CD4-positive, alpha-beta memory T cell (primary cell): ENCODE measurements around the gene C1orf94. TPM values are rescaled to one million over a fixed set of nuclear protein-coding genes. Genes with fewer than 3 reads are reported as not detected.

Source experiments
- CTCF ChIA-PET: fragments of 350-600 bp; sonication (Branson Sonifier 250); formaldehyde crosslinking; loops from one replicate; lab custom pipeline; 2021; ENCODE audit warnings: inconsistent platforms; ENCODE audit not compliant: partially characterized antibody; lab: Charles Lee
- POLR2A ChIA-PET: fragments of 350-600 bp; sonication (Branson Sonifier 250); formaldehyde crosslinking; loops from one replicate; lab custom pipeline; 2021; ENCODE audit not compliant: partially characterized antibody; lab: Charles Lee
- DNase-seq, 5 donors: peaks; one replicate each; pipeline versions ENCODE4 v3.0.0 to v3.0.0-alpha.2; 2020 to 2022; ENCODE audit warnings: mixed read lengths in 1 of 5
- H3K27ac ChIP-seq: one replicate; pipeline ENCODE4 v1.7.0; 2013; ENCODE audit warnings: low read depth, low read length
- H3K27me3 ChIP-seq: 2 replicates; pipeline ENCODE4 v1.7.0; 2013; ENCODE audit warnings: mild to moderate bottlenecking, low read length, moderate library complexity; ENCODE audit not compliant: insufficient read depth
- H3K36me3 ChIP-seq: 2 replicates; pipeline ENCODE4 v1.7.0; 2013; ENCODE audit warnings: mild to moderate bottlenecking, low read length, moderate library complexity; ENCODE audit not compliant: insufficient read depth
- H3K4me1 ChIP-seq: 2 replicates; pipeline ENCODE4 v1.7.0; 2013; ENCODE audit warnings: mild to moderate bottlenecking, low read length, moderate library complexity; ENCODE audit not compliant: insufficient read depth
- H3K4me3 ChIP-seq, 2 donors: one replicate each; pipeline ENCODE4 v1.7.0; 2013; ENCODE audit warnings: low read length in 2 of 2, mild to moderate bottlenecking in 1 of 2
- H3K9me3 ChIP-seq, 2 donors: one replicate each; pipeline ENCODE4 v1.7.0; 2013; ENCODE audit warnings: low read length in 2 of 2, control low read depth in 1 of 2; ENCODE audit not compliant: control insufficient read depth in 1 of 2
- H3K27ac Mint-ChIP-seq, 7 donors: one replicate each; pipeline ENCODE4 v1.8.0; 2020 to 2021; ENCODE audit warnings: mixed read lengths in 7 of 7, mild to moderate bottlenecking in 6 of 7, inconsistent platforms in 3 of 7, moderate library complexity in 3 of 7
- H3K27me3 Mint-ChIP-seq, 2 donors: one replicate each; pipeline ENCODE4 v1.8.0; 2020 to 2021; ENCODE audit warnings: mixed read lengths in 2 of 2
- H3K36me3 Mint-ChIP-seq, 2 donors: one replicate each; pipeline ENCODE4 v1.8.0; 2020 to 2021; ENCODE audit warnings: mixed read lengths in 2 of 2, inconsistent platforms in 1 of 2, mild to moderate bottlenecking in 1 of 2
- H3K4me1 Mint-ChIP-seq, 4 donors: one replicate each; pipeline ENCODE4 v1.8.0; 2020 to 2021; ENCODE audit warnings: mixed read lengths in 4 of 4, mild to moderate bottlenecking in 1 of 4
- H3K4me3 Mint-ChIP-seq, 8 donors: one replicate each; pipeline ENCODE4 v1.8.0; 2020 to 2021; ENCODE audit warnings: mixed read lengths in 8 of 8, mild to moderate bottlenecking in 7 of 8, moderate library complexity in 6 of 8, inconsistent platforms in 3 of 8
- H3K9me3 Mint-ChIP-seq, 8 donors: one replicate each; pipeline ENCODE4 v1.8.0; 2020 to 2021; ENCODE audit warnings: mixed read lengths in 8 of 8, mild to moderate bottlenecking in 5 of 8, inconsistent platforms in 3 of 8, moderate library complexity in 1 of 8
- intact Hi-C: fragments of 100-400 bp; cut with micrococcal nuclease; formaldehyde crosslinking; loops from one replicate; pipeline ENCODE4 v1.15.1; 2023
- polyA plus RNA-seq, 2 donors: library from polyadenylated mRNA; unstranded; fragments of 300-500 nt; fragmentation: Illumina TruSeq; gene quantifications; one replicate each; pipeline ENCODE4 v1.2.3, GENCODE V29; 2021
- total RNA-seq, 2 experiments: library from RNA; stranded (reverse); gene quantifications; one replicate each; pipeline ENCODE4 v1.2.3, GENCODE V29; 2021

Gene C1orf94, protein sequence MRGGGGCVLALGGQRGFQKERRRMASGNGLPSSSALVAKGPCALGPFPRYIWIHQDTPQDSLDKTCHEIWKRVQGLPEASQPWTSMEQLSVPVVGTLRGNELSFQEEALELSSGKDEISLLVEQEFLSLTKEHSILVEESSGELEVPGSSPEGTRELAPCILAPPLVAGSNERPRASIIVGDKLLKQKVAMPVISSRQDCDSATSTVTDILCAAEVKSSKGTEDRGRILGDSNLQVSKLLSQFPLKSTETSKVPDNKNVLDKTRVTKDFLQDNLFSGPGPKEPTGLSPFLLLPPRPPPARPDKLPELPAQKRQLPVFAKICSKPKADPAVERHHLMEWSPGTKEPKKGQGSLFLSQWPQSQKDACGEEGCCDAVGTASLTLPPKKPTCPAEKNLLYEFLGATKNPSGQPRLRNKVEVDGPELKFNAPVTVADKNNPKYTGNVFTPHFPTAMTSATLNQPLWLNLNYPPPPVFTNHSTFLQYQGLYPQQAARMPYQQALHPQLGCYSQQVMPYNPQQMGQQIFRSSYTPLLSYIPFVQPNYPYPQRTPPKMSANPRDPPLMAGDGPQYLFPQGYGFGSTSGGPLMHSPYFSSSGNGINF
- total RNA-seq = not detected
- polyA plus RNA-seq = not detected

DNA sequence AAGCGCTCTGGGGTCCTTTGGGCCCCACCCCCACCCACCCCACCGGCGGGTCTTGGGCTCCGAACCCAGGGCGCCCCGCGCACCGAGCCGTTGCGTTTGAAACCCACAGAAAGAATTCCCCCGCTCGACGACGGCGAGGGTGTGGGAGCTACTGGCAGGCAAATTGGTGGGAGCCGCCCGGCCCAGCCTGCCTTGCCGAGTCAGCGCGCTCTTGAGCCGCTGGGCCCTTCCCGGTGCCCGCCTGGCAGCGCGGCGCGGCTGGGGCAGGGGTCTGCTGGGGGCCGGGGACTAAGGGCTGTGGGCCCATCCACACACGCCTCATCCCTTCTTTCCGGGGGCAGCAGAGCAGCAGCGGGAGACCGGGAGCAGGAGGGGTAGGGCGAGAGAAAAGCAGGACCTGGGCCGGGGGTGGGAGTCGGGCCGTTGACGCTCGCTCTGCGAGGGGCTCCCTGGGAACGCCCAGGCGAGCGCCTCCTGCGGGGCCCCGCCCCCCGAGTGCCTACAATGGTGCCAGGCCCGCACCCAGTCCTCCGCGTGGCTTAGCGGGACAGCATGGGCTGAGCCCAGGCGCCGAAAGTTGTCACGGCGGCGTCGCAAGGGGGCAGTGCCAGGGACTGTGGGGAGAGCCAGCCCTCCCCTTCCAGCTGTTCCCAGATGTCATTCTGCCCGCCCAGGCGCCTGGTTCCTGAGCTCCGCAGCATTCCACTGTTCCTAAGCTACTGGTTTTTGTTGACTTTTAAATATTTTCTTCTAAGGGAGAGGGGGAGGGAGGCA is at the start of gene C1orf94:
C1orf94 (plus strand) TSS at position 78 of the 774 bp plus-strand sequence. CDS start 883 bp downstream, outside the sequence.
- Histone ChIP-seq H3K36me3 (no peaks in the 10 kb centered on the region), H3K4me1 (no peaks in the 10 kb centered on the region), H3K27me3 (no peaks in the 10 kb centered on the region), H3K4me3 (no peak within 1 kb of the TSS), H3K27ac (no peak within 1 kb of the TSS), H3K9me3 (no peaks in the 10 kb centered on the region)
- ChIA-PET POLR2A (no interaction called here), CTCF (no interaction called here)
- Mint-ChIP-seq H3K27me3 (peaks cover 25 to 27% of the 10 kb centered on the region in 2 donors), H3K4me1 (peaks cover 0 to 1% (median 0%) of the 10 kb centered on the region in 4 donors), H3K36me3 (no peaks in the 10 kb centered on the region), H3K9me3 (peaks cover 0 to 3% (median 0%) of the 10 kb centered on the region in 8 donors), H3K4me3 (no peak within 1 kb of the TSS), H3K27ac (no peak within 1 kb of the TSS)
- intact Hi-C loops = no loop called here
- DNase-seq = no peak

DNA sequence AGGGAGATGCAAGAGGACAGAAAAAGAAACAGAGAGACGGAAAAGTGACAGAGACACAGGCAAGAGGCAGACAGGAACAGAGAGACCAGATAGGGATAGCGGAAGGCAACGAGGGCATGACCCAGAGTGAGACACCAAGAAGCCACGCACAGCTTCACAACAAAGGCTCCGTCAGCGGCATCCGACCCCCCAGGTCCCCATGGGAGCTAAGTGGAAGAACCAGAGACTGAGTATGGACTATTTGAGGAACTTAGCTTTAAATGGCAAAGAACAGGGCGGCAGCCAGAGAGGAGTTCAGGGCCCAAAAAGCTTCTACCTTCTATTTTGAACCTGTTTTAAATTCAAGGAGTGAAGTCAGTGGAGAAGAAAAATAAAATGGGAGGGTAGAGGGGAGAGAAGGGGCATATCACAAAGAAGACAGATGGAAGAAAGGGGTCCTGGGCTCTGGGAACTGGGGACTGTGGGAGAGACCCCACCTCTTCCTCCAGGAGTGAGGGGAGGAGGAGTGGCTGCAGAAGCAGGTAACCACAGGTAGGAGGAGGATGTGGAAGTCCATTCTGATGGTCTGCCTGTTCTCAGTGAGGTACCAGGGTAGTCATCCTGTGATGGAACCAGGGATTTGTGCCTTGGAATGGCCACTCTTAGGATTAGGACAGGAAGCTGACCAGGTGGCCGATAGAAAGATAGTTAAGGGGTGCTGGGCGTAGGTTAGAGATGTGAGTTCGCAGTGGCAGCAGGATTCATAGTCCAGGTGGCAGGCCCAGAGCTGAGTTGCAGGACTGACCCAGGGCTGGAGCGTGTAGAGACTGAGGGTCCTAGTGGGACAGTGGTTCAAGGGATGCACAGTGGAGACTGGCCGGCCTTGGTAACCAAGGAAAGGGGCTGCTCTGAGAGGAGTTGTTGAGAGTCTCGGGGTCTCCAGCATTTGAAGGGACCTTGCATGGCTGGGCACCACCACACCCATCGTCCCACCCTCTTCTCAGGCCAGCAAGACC is 49.4 kb upstream of the C1orf94 start:
- Mint-ChIP-seq H3K9me3 (peaks cover 0 to 2% (median 0%) of the 10 kb centered on the region in 8 donors), H3K27me3 (peaks cover 9 to 17% of the 10 kb centered on the region in 2 donors), H3K4me3 (no peak overlapping the region), H3K4me1 (no peaks in the 10 kb centered on the region), H3K27ac (no peak overlapping the region), H3K36me3 (no peaks in the 10 kb centered on the region)
- ChIA-PET CTCF (no interaction called here), POLR2A (no interaction called here)
- Histone ChIP-seq H3K27me3 (no peaks in the 10 kb centered on the region), H3K4me1 (no peaks in the 10 kb centered on the region), H3K4me3 (no peak overlapping the region), H3K27ac (no peak overlapping the region), H3K9me3 (no peaks in the 10 kb centered on the region), H3K36me3 (no peaks in the 10 kb centered on the region)
- intact Hi-C loops = no loop called here
- DNase-seq = no peak

DNA sequence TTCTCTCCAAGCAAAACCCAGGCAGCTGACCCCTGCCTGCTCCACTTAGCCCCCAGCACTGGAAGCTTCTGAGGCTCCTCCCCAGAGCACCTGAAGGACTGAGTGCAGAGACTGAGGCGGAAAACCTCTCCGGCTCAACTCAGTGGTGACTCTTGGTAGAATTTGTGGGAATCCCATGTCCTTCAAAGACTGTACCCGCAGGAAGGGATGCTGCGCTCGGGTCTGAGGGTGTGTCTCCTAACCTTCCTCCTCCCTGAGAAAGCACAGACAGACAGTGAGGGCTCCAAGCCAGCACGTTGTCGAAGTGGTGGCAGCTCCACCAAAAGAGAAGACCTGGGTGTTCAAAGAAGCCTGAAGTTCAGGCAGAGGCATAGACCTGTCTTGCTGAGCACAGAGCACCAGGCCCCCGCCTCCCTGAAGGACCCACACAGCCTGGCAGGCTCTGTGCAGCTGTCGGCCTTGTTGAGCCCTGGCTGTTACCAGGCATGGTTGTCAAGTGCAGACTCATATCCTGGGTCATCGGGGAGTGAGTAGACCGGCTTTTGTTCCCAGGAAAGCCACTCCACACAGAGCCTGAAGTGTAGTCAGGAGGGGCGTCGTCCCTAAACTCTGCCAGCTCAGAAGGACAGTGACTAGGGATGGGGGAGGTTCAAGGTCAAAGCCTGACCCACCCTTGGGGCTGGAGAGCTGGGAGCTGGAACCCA is 48.4 kb upstream of the C1orf94 start:
- Mint-ChIP-seq H3K4me1 (no peaks in the 10 kb centered on the region), H3K27ac (no peak overlapping the region), H3K27me3 (peaks cover 9 to 13% of the 10 kb centered on the region in 2 donors), H3K4me3 (no peak overlapping the region), H3K9me3 (peaks cover 0 to 2% (median 0%) of the 10 kb centered on the region in 8 donors), H3K36me3 (no peaks in the 10 kb centered on the region)
- intact Hi-C loops = no loop called here
- no peaks in the 10 kb centered on the region for H3K36me3 ChIP-seq
- H3K4me3 ChIP-seq = no peak overlapping the region
- no peaks in the 10 kb centered on the region for H3K9me3 ChIP-seq
- no peaks in the 10 kb centered on the region for H3K27me3 ChIP-seq
- no peak overlapping the region for H3K27ac ChIP-seq
- no peaks in the 10 kb centered on the region for H3K4me1 ChIP-seq
- no peak for DNase-seq
- ChIA-PET POLR2A (no interaction called here), CTCF (no interaction called here)

DNA sequence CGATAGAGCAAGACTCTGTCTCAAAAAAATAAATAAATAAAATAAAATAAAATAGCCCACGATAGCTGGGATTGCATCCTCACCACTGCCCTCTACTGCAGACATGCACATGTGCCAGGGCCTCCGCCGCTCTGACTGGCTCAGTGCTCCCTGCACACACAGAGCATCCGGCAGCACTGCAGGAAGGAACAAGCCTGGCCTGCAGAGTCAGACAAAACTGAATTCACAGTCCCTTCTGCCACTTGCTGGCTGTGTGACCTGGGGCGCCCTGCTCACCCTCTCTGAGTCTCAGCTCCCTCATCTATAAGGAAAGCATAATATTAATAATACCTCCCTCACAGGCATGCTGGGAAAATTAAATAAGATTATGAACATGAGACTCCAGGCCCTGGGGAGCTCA is 47.1 kb upstream of the C1orf94 start:
- DNase-seq = no peak
- no peak overlapping the region for H3K27ac Mint-ChIP-seq

DNA sequence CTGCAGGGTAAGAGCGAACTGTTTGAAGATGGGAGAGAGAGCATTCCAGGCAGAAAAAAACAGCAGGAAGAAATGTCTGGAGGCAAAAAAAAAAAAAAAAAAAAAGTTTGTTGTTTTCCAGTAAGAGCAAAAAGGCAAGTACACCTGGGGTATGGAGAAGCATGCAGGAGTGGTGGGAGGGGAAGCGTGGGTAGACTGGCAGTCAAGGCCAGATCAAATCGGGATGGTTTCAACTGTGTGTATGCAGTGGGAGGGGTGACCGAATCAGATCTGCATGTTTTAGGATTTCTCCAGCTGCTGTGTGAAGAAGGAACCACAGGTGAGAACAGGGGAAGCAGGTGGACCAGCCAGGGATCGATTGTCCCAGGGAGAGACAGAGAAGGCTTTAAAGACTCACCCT is 46.4 kb upstream of the C1orf94 start:
- H3K9me3 ChIP-seq = no peaks in the 10 kb centered on the region
- Mint-ChIP-seq H3K36me3 (no peaks in the 10 kb centered on the region), H3K4me1 (no peaks in the 10 kb centered on the region), H3K27ac (no peak overlapping the region), H3K9me3 (peaks cover 0 to 2% (median 0%) of the 10 kb centered on the region in 8 donors), H3K4me3 (no peak overlapping the region), H3K27me3 (peaks cover 6 to 7% of the 10 kb centered on the region in 2 donors)
- POLR2A ChIA-PET = no interaction called here
- H3K36me3 ChIP-seq = no peaks in the 10 kb centered on the region
- H3K4me3 ChIP-seq = no peak overlapping the region
- no peaks in the 10 kb centered on the region for H3K4me1 ChIP-seq
- DNase-seq = no peak
- CTCF ChIA-PET = no interaction called here
- no peaks in the 10 kb centered on the region for H3K27me3 ChIP-seq
- intact Hi-C loops = no loop called here
- H3K27ac ChIP-seq = no peak overlapping the region

More for the DNA sequence above, 47.1 kb upstream of the C1orf94 start:
- Histone ChIP-seq H3K4me3 (no peak overlapping the region), H3K4me1 (no peaks in the 10 kb centered on the region), H3K27ac (no peak overlapping the region), H3K36me3 (no peaks in the 10 kb centered on the region), H3K27me3 (no peaks in the 10 kb centered on the region), H3K9me3 (no peaks in the 10 kb centered on the region)
- Mint-ChIP-seq H3K36me3 (no peaks in the 10 kb centered on the region), H3K4me3 (no peak overlapping the region), H3K4me1 (no peaks in the 10 kb centered on the region), H3K27me3 (peaks cover 9 to 10% of the 10 kb centered on the region in 2 donors), H3K9me3 (peaks cover 0 to 2% (median 0%) of the 10 kb centered on the region in 8 donors)
- POLR2A ChIA-PET = no interaction called here
- CTCF ChIA-PET = no interaction called here
- intact Hi-C loops = no loop called here

DNA sequence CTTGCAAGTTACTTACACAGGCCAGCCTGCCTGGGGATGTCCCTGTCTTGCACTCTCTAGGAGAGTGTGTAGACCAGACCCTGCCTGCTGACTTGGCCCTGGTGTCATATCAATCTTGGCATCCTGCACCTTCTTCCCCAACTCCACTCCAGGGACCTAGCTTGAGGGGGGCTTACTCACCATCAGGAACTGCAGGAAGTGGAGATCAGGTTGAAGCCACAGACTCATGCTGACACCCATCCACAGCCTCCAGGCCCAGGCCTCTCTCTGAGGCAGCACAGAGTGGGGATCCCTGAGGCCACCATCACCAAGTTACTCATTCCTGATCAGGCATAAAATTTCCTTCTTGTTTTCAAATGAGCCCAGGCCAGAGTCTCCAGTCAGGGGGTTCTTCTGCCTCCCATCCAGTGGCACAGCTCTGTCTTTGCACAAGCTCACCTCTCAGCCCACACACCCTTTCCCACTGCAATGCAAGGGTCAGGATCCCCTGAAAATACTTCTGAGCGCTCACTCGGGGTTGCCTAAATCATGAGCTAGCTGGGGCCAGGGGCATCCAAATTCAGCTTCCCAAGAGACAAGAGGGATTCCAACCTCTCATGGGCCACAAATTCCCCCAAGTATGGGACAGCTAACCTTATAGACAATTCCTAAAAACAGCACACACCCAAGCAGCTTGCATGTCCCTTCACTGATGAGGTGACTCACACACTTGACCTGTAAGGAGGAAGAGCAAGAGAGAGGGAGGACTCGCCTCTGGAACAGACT is 45.1 kb upstream of the C1orf94 start:
- POLR2A ChIA-PET = no interaction called here
- no peaks in the 10 kb centered on the region for H3K36me3 ChIP-seq
- H3K9me3 ChIP-seq = no peaks in the 10 kb centered on the region
- no peak for DNase-seq
- no peak overlapping the region for H3K4me3 ChIP-seq
- H3K4me1 Mint-ChIP-seq = no peaks in the 10 kb centered on the region
- H3K9me3 Mint-ChIP-seq = peaks cover 0 to 2% (median 0%) of the 10 kb centered on the region in 8 donors
- H3K4me3 Mint-ChIP-seq = no peak overlapping the region
- H3K27ac ChIP-seq = no peak overlapping the region
- no peaks in the 10 kb centered on the region for H3K36me3 Mint-ChIP-seq
- H3K27ac Mint-ChIP-seq = peak overlapping the region in 1 of 7 donors; percentile 13
- CTCF ChIA-PET = no interaction called here
- intact Hi-C loops = no loop called here
- H3K27me3 Mint-ChIP-seq = peaks cover 4 to 5% of the 10 kb centered on the region in 2 donors
- H3K27me3 ChIP-seq = no peaks in the 10 kb centered on the region
- no peaks in the 10 kb centered on the region for H3K4me1 ChIP-seq
